C4-2B (cell line): Measurements from ENCODE around the gene ZNF609.

Experiments
- CTCF ChIP-seq: fragments of 450-650 bp; conservative IDR thresholded peaks from 2 replicates; pipeline ENCODE4 v1.5.1; 2017; ENCODE audit warnings: mild to moderate bottlenecking
- ZFX ChIP-seq: fragments of 450-650 bp; IDR thresholded peaks from 2 replicates; pipeline ENCODE4 v1.6.1; 2017

- TF ChIP-seq CTCF (no peak), ZFX (no peak)
Measured at GRCh38 chr15:64701482-64702184, 241.3 kb downstream of the ZNF609 start.
